ENCODE measurements around the gene SLC4A7.

DNA sequence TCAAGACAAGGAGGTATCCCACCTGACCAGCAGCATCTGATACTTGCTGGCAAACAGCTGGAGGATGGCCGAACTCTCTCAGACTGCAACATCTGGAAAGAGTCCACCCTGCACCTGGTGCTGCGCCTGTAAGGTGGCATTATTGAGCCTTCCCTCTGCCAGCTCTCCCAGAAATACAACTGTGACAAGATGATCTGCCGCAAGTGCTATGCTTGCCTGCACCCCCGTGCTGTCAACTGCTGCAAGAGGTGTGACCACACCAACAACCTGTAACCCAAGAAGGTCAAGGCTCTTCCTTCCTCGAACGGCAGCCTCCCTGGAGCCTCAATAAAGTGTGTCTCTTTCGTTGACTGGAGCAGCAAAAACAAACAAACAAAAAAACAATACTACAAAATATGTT, 2.2 kb upstream of the SLC4A7 start:
- TF ChIP-seq, protein P1, sequence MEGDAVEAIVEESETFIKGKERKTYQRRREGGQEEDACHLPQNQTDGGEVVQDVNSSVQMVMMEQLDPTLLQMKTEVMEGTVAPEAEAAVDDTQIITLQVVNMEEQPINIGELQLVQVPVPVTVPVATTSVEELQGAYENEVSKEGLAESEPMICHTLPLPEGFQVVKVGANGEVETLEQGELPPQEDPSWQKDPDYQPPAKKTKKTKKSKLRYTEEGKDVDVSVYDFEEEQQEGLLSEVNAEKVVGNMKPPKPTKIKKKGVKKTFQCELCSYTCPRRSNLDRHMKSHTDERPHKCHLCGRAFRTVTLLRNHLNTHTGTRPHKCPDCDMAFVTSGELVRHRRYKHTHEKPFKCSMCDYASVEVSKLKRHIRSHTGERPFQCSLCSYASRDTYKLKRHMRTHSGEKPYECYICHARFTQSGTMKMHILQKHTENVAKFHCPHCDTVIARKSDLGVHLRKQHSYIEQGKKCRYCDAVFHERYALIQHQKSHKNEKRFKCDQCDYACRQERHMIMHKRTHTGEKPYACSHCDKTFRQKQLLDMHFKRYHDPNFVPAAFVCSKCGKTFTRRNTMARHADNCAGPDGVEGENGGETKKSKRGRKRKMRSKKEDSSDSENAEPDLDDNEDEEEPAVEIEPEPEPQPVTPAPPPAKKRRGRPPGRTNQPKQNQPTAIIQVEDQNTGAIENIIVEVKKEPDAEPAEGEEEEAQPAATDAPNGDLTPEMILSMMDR (IDR thresholded peaks at IDR 0.05) = no peak
- no peak for TF ChIP-seq POLR2A (IDR thresholded peaks at IDR 0.05)

Measured in lower leg skin (tissue), 3 donors.